ENCODE data around the gene YIPF5. TPM values are rescaled to one million over a fixed set of nuclear protein-coding genes. Genes with fewer than 3 reads are reported as not detected.

The YIPF5 gene
- total and polyA plus RNA-seq, 3 donors from 2014 or later, result 42.4 to 62.3 (median 54.4) TPM

GRCh38 chr5:144167998-144168397 lies 2.5 kb downstream of the YIPF5 start:
- Histone ChIP-seq H3K27ac (no peak overlapping the region), H3K27me3 (no peaks in the 10 kb centered on the region), H3K4me3 (no peak overlapping the region), H3K36me3 (ENCODE audit: low read depth, missing control alignments) (no peaks in the 10 kb centered on the region), H3K4me1 (peaks cover 9% of the 10 kb centered on the region), H3K9me3 (no peaks in the 10 kb centered on the region)
- no peak for DNase-seq
- no peak for TF ChIP-seq CTCF (IDR thresholded peaks at IDR 0.05)
- TF ChIP-seq POLR2A (IDR thresholded peaks at IDR 0.05), result no peak
- 70 to 78% methylated on average over 3 of the region's 3 CpGs for WGBS, 2 donors
- intact Hi-C loops (cut with DNase I; ENCODE audit: low total_unique reads), result no loop called here

GRCh38 chr5:144166696-144167095 lies 3.8 kb downstream of the YIPF5 start:
- Histone ChIP-seq H3K9me3 (no peaks in the 10 kb centered on the region), H3K4me3 (no peak overlapping the region), H3K27me3 (no peaks in the 10 kb centered on the region), H3K4me1 (peaks cover 9% of the 10 kb centered on the region), H3K36me3 (ENCODE audit: low read depth, missing control alignments) (no peaks in the 10 kb centered on the region), H3K27ac (no peak overlapping the region)
- TF ChIP-seq CTCF (IDR thresholded peaks at IDR 0.05) (no peak), POLR2A (IDR thresholded peaks at IDR 0.05) (no peak)
- WGBS, 2 donors, result 65 to 68% methylated on average over 1 of the region's 1 CpG
- no peak for DNase-seq
- intact Hi-C loops (cut with DNase I; ENCODE audit: low total_unique reads), result no loop called here

- Histone ChIP-seq H3K27me3 (no peaks in the 10 kb centered on the region), H3K36me3 (ENCODE audit: low read depth, missing control alignments) (no peaks in the 10 kb centered on the region), H3K27ac (no peak overlapping the region), H3K4me1 (no peaks in the 10 kb centered on the region), H3K9me3 (no peaks in the 10 kb centered on the region), H3K4me3 (no peak overlapping the region)
- TF ChIP-seq CTCF (IDR thresholded peaks at IDR 0.05) (no peak), POLR2A (IDR thresholded peaks at IDR 0.05) (no peak)
- 93 to 100% methylated on average over 1 of the region's 1 CpG for WGBS, 2 donors
- intact Hi-C loops (cut with DNase I; ENCODE audit: low total_unique reads), result no loop called here
- DNase-seq, result no peak
Observed at GRCh38 chr5:144162686-144163085, 7.8 kb downstream of the YIPF5 start.

GRCh38 chr5:144156767-144157171 lies 13.7 kb downstream of the YIPF5 start:
- Histone ChIP-seq H3K36me3 (ENCODE audit: low read depth, missing control alignments) (no peaks in the 10 kb centered on the region), H3K4me3 (no peak overlapping the region), H3K27me3 (no peaks in the 10 kb centered on the region), H3K4me1 (no peaks in the 10 kb centered on the region), H3K27ac (no peak overlapping the region), H3K9me3 (no peaks in the 10 kb centered on the region)
- no peak for TF ChIP-seq CTCF (IDR thresholded peaks at IDR 0.05)
- no peak for TF ChIP-seq POLR2A (IDR thresholded peaks at IDR 0.05)
- intact Hi-C loops (cut with DNase I; ENCODE audit: low total_unique reads), result no loop called here
- DNase-seq, result no peak
- 18 to 24% methylated on average over 2 of the region's 2 CpGs for WGBS, 2 donors

GRCh38 chr5:144151026-144151425 lies 19.4 kb downstream of the YIPF5 start:
- H3K36me3 ChIP-seq (ENCODE audit: low read depth, missing control alignments), result no peaks in the 10 kb centered on the region
- DNase-seq, result no peak
- intact Hi-C loops (cut with DNase I; ENCODE audit: low total_unique reads), result no loop called here
- no peak for TF ChIP-seq POLR2A (IDR thresholded peaks at IDR 0.05)
- H3K4me3 ChIP-seq, result no peak overlapping the region
- H3K4me1 ChIP-seq, result no peaks in the 10 kb centered on the region
- H3K9me3 ChIP-seq, result no peaks in the 10 kb centered on the region
- no peaks in the 10 kb centered on the region for H3K27me3 ChIP-seq
- WGBS, 2 donors, result 50 to 61% methylated on average over 3 of the region's 3 CpGs
- no peak overlapping the region for H3K27ac ChIP-seq
